Measurements from ENCODE around the gene DELE1.
"Not testable (repeated sequence)": the region's sequence is repeated elsewhere in the genome, so short reads cannot be mapped to it uniquely, and the experiment has no call there.

Gene DELE1

GRCh38 chr5:141922827-141923447, 734 bp upstream of the DELE1 start:
- not testable (repeated sequence) for DNase-seq (ENCODE audit: low spot score)

DNA sequence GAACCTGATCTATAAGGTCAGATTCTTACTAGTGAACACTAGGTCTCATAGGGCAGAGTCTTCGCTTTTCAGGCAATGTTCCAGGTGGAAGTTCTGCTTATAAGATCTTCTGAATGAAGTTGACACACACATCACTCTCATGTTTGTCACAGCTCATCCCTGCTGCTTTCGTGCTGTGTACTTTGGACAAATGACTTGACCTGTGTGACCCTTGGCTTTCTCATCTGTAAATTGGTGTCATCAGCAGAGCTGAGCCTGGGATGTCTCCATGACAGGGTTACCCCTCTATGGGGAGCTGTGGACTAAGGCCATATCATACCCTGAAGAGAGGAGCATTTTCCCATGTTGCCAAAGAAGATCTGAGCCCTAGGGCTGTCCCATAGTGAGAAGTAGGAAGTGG, 2.8 kb downstream of the DELE1 start:
- no peak for DNase-seq (ENCODE audit: low spot score)

GRCh38 chr5:141928051-141928450, 4.4 kb downstream of the DELE1 start:
- DNase-seq (ENCODE audit: low spot score): no peak

- DNase-seq (ENCODE audit: low spot score): no peak
Observed at GRCh38 chr5:141929398-141930058, 5.9 kb downstream of the DELE1 start.

DNA sequence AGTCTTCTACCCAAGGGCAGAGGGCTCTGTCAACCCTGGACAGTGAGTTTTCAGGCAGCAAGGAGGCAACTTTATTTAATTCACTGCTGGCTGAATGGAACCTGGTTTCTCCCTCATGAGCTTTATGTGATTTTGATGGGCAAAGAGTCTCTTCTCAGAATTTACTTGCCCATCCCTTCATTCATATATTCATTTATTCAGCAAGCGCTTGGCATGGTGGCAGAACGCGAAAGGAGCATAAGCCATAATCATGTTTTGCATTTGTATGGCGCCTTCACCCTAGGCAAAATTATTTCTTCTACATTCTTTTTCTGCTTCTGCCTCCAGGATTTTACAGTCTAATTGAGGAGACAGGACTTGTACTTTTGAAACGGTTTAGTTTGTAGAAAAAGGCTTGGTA, 8.0 kb downstream of the DELE1 start:
- DNase-seq (ENCODE audit: low spot score): no peak

DNA sequence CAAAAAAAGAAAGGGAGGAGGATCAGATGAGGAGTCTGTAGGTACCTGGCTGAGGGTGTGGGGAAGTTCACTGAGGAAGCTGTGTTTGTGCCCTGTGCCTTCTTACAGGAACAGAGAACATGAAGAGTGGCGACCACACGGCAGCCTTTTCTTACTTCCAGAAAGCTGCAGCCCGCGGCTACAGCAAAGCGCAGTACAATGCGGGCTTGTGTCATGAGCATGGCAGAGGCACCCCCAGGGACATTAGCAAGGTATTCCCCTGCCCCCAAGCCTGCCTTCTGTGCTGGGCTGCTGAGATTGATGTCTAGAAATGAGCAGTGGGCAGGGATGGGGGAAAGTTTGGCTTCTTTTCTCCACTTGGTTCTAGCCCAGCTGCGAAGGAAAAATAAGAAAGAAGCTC, 9.5 kb downstream of the DELE1 start:
- DNase-seq (ENCODE audit: low spot score): no peak

DNA sequence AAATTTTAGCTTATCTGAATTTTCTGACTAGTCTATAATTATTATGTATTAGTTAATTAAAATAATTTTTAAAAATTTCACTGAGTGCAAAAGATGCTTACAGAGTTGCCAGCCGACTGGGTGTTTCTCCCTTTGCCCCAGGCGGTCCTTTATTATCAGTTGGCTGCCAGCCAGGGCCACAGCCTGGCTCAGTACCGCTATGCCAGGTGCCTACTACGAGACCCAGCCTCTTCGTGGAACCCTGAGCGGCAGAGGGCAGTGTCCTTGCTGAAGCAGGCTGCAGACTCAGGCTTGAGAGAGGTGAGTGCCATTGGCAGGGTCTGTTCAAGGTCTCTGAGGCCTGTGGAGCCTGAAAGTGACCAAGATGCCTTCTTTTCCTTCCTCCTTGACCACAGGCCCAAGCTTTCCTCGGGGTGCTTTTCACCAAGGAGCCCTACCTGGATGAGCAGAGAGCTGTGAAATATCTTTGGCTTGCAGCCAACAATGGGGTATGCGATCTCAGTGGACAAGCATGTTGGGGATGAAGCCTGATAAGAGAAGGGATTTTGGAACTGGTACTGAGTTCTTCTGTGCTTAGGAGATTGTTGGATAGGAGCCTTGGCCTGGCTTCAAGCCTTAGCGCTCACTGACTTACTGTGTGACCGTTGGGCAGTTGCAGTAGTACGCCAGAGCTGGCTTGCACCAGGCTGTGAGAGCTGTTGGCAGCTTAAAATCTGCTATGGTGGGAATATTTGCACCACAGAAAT, 10.6 kb downstream of the DELE1 start:
- DNase-seq (ENCODE audit: low spot score): no peak

GRCh38 chr5:141935538-141935937, 11.9 kb downstream of the DELE1 start:
- no peak for DNase-seq (ENCODE audit: low spot score)

DNA sequence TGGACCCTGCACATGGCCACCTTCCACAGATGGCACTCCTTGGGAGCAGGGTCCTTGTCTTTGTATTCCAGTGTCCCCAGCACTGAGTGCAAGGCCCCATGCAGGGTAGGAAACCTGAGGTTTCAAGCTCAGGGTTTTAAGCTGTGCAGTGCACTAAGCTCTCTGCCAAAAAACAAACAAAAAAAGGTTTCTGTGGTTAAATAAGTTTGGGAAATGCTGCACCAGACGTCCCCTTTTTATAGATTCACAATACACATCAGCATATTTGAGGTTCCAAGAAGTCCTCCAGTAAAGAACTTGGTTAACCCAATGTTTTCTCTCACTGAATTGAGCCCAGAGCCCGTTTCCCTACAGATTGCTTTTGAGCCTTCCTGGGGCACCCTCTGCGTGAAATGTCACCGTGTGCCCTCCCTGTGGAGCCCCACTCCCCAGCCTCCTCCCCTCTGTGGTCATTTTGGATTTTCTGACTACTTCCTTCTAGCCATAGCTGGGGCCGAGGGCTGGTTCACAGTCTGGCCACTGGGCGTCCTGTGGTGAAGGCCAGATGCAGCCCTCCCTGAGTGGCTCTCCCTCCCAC, 17.1 kb downstream of the DELE1 start:
- no peak for DNase-seq (ENCODE audit: low spot score)

- no peak for DNase-seq (ENCODE audit: low spot score)
Observed at GRCh38 chr5:141941307-141941706, 17.6 kb downstream of the DELE1 start.

DNA sequence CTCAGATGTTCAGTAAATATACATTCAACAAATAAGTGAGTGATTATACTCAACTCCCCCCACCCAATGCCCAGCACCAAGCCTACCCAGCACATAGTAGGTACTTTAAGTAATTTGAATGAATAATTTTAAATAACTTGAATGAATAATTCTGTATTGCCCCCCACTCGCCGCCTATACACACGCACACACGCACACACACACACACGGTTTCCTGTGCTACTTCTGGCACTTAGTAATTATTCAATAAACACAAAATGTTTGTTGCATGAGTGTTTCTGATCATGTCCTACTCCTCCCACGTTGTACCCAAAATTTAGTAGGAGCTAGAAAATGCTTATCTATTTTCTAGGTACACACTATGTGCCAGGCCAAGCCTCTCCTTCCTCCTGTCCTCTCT, 18.1 kb downstream of the DELE1 start:
- DNase-seq (ENCODE audit: low spot score): no peak

DNA sequence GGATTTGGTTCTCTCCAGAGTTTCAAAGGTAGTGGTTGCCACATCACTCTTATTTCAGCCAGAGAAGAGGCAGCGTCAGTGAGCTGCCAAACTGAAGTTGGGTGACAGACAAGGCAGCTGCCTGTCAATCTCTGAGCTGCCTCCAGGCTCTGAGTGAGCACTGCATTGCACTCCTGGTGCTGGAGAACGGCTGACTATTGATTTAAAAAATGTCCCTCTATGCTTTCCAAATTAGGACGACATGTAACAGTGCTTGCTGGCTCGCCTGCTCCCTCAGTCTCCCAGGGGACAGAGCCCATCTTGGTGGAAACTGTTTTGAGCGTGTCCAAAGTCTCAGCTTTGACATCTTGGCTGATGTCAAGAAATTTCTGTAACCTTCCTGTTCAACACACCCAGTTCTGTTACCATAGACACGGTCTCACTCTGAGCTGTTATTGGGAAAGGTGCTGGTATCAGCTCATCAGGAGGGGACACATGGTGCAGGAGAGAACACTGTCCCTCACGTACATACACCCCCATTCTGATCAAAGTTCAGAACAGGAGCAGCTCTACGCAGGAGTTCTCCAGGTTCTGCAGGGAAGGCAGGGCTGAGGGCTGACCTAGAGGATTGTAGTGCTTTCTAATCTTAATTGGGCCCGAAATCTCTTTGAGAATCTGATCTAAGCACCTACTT, 18.6 kb downstream of the DELE1 start:
- DNase-seq (ENCODE audit: low spot score): no peak

- no peak for DNase-seq (ENCODE audit: low spot score)
Observed at GRCh38 chr5:141944076-141944475, 20.4 kb downstream of the DELE1 start.

GRCh38 chr5:141945511-141946051, 21.9 kb downstream of the DELE1 start:
- DNase-seq (ENCODE audit: low spot score): no peak

GRCh38 chr5:141947316-141947715, 23.6 kb downstream of the DELE1 start:
- no peak for DNase-seq (ENCODE audit: low spot score)

GRCh38 chr5:141948812-141949211, 25.1 kb downstream of the DELE1 start:
- DNase-seq (ENCODE audit: low spot score): no peak

DNA sequence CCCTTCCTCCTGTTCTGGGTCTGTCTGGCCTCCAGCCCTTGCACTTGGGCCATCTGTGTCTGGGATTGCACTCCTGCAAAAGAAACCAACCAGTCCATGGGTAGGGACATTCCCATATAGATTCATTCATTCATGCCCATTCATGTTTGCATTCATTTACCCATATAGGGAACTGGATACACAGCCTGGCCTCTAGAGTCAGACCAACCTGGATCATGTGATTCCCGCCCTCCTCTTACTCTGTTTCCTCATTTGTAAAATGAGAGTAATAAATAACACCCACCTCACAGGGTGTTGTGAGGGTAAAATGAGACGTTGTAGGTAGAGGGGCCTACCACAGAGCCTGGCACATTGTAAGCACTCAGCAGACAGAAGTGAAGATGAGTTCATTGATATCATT, 25.8 kb downstream of the DELE1 start:
- DNase-seq (ENCODE audit: low spot score): no peak

GRCh38 chr5:141950207-141951005, 26.7 kb downstream of the DELE1 start:
- DNase-seq (ENCODE audit: low spot score): no peak

- DNase-seq (ENCODE audit: low spot score): no peak
Observed at GRCh38 chr5:141951332-141951781, 27.7 kb downstream of the DELE1 start.

DNA sequence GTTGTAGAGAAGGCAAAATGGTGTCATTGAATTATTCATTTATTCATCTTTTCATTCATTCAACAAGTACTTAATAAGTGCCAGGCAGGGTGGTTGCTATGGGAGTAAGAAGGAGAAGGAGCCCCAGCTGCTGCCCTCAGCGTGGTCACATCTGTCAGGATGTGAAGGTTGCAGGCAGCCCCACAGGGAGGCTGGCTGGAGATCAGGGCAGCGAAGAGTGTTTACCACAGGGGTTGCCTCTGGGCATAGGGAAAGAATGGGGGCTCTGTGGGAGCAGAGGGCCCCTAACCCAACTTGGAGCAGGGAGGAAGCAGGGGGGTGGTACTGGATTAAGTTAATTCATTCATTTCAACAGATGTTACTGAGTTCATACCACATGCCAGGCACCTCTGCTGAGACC, 28.3 kb downstream of the DELE1 start:
- no peak for DNase-seq (ENCODE audit: low spot score)

DNA sequence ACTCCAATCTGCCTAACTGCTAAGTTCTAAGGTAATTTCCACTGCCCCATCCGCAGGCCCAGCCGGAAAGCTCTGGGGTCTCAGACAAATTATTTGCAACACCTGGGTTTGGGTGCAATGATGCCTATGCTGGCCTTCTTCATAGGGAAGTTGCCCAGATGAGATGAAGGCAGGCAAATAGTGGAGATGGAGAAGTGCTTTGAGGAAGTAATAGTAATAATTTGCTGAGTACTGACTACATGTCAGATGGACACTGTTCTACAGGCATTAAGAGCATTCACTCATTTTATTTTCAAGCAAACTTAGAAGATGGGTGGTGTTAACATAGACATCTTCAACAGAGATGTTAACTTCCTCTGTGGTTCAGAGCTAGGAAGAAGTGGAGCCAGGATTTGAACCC, 30.5 kb downstream of the DELE1 start:
- no peak for DNase-seq (ENCODE audit: low spot score)

Measured in RKO (cell line).